ENCODE results near the gene GRAP.

Gene GRAP

GRCh38 chr17:18987230-18987610 is 59.5 kb downstream of the GRAP start:
- DNase-seq (ENCODE audit: low spot score), result no peak
- TF ChIP-seq CTCF (IDR thresholded peaks at IDR 0.05; ENCODE audit: extremely low read depth, insufficient read depth, missing control alignments), result no peak
- in situ Hi-C loops (cut with MboI; ENCODE audit: low pct_unique_long_range_greater_than_20kb, low sequenced_read_pairs, unreplicated experiment), result no loop called here

GRCh38 chr17:18986541-18987229 is 60.1 kb downstream of the GRAP start:
- no peak for TF ChIP-seq CTCF (IDR thresholded peaks at IDR 0.05; ENCODE audit: extremely low read depth, insufficient read depth, missing control alignments)
- DNase-seq (ENCODE audit: low spot score), result no peak
- in situ Hi-C loops (cut with MboI; ENCODE audit: low pct_unique_long_range_greater_than_20kb, low sequenced_read_pairs, unreplicated experiment), result no loop called here

GRCh38 chr17:18985475-18985874 is 61.3 kb downstream of the GRAP start:
- DNase-seq (ENCODE audit: low spot score), result no peak
- no peak for TF ChIP-seq CTCF (IDR thresholded peaks at IDR 0.05; ENCODE audit: extremely low read depth, insufficient read depth, missing control alignments)
- in situ Hi-C loops (cut with MboI; ENCODE audit: low pct_unique_long_range_greater_than_20kb, low sequenced_read_pairs, unreplicated experiment), result no loop called here

DNA sequence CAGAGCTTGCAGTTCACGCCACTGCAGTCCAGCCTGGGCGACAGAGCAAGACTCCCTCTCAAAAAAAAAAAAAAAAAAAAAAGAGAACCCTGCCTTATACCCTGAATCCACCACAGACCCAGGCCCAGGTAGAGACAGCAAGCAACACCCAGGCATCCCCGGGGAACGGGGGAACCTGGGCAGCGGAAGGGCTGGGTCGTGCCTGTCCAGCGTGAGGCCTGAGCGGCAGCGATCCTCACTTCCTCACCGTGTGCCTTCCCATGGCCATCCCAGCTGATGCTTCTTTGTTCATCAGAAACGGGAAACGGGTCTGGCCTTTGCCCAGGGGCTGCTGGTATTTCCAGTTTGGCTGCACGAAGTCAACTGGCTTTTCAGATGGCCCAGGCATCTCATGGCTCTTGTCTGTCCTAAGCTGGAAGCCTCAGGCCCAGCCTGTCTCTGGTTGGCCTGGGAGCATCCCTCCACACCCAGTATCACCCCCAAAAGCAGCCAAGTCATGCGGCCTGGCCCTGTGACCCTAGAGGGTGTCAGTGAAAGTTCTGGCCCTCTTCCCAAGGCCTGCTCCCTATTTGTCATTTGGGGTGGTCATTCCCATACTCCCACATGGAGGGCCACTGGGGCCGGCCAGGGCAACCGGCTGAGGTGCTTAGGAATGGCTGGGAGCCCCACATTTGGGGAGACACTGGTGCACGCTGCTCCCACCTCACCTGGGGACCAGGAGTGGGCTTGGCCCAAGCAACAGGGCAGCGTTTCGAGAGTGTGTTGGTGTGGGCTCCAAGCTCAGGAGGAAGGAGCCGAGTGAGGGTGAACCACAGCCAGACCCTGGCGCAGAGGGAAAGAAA is 62.3 kb downstream of the GRAP start:
- DNase-seq (ENCODE audit: low spot score), result no peak
- in situ Hi-C loops (cut with MboI; ENCODE audit: low pct_unique_long_range_greater_than_20kb, low sequenced_read_pairs, unreplicated experiment), result no loop called here
- TF ChIP-seq CTCF (IDR thresholded peaks at IDR 0.05; ENCODE audit: extremely low read depth, insufficient read depth, missing control alignments), result no peak

DNA sequence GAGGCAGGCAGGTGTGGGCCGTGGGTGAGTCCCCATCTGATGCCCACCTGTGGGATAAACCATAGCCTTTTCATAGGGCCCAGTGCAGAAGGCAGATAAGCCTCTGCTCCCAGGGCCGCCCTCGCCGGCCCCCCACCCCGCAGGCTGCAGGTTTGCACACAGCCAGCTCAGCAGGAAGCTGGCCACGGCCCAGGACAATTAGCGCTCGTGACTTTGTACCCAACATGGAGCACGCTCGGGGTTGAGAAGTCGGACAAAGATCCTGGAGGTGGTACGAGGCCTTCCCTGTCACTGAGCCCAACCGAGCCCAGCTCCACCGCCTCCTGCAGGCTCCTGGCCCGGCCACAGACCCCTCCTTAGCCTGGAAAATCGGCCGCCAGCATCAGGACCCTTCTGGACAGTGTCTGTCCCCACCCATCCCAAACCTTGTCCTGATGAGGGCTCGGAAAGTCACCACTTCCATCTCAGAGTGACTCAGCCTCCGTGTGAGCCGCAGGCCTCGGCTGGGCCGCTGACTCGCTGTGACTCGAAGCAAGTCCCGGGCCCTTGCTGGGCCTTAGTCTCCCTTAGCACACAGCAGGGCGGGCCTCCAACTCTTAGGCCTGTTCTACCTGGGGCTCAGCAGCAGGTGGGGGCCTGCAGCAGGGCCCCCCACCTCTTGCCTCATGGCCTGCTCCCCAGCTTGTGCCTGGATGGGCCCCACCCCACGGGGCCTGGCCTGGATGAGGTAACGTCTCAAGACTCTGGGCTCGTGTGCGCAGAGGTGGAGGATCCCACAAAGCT is 64.9 kb downstream of the GRAP start:
- no peak for DNase-seq (ENCODE audit: low spot score)
- in situ Hi-C loops (cut with MboI; ENCODE audit: low pct_unique_long_range_greater_than_20kb, low sequenced_read_pairs, unreplicated experiment), result no loop called here
- TF ChIP-seq CTCF (IDR thresholded peaks at IDR 0.05; ENCODE audit: extremely low read depth, insufficient read depth, missing control alignments), result no peak

- DNase-seq (ENCODE audit: low spot score), result no peak
- in situ Hi-C loops (cut with MboI; ENCODE audit: low pct_unique_long_range_greater_than_20kb, low sequenced_read_pairs, unreplicated experiment), result no loop called here
- TF ChIP-seq CTCF (IDR thresholded peaks at IDR 0.05; ENCODE audit: extremely low read depth, insufficient read depth, missing control alignments), result no peak
These were observed 65.5 kb downstream of the GRAP start for GRCh38 chr17:18981335-18981641.

Data from GM13977 (cell line).